HepG2 (cell line): ENCODE data around the gene GRIK4.

Experiments
- CBX2 ChIP-seq, 2 experiments: fragments of 200-600 bp in 1 of 2; sonication (generic); formaldehyde crosslinking in 1 of 2; IDR thresholded peaks; 2 replicates each; pipeline versions ENCODE4 v1.7.0 to v1.8.1; 2018 to 2022; ENCODE audit warnings: low read depth in 2 of 2, low read length in 1 of 2, mild to moderate bottlenecking in 1 of 2, missing genetic modification reagents in 1 of 2
- CTCF ChIP-seq: sonication (generic); formaldehyde crosslinking; IDR thresholded peaks from 2 replicates; pipeline ENCODE4 v1.5.0; 2020; ENCODE audit warnings: mild to moderate bottlenecking, missing genetic modification reagents, moderate library complexity
- KDM1A ChIP-seq: IDR thresholded peaks from 2 replicates; pipeline ENCODE4 v1.6.1; 2016; ENCODE audit warnings: missing compliant biosample characterization
- TERF1 ChIP-seq: sonication (generic); formaldehyde crosslinking; IDR thresholded peaks from 2 replicates; pipeline ENCODE4 v1.8.0; 2022; ENCODE audit warnings: mild to moderate bottlenecking, missing genetic modification reagents, moderate library complexity

- TF ChIP-seq TERF1 (CRISPR knock-in tag) (no peak), KDM1A (CRISPR knock-in tag) (no peak), CTCF (CRISPR knock-in tag) (no peak), CBX2 (IDR thresholded peaks at IDR 0.05; ENCODE audit: low read depth, low read length) (no peak), CBX2 (CRISPR knock-in tag; IDR thresholded peaks at IDR 0.05; ENCODE audit: low read depth) (no peak)
These were observed 145.9 kb downstream of the GRIK4 start for GRCh38 chr11:120657306-120658070.
